Measurements from ENCODE around the gene PHACTR2.

PHACTR2 gene

DNA sequence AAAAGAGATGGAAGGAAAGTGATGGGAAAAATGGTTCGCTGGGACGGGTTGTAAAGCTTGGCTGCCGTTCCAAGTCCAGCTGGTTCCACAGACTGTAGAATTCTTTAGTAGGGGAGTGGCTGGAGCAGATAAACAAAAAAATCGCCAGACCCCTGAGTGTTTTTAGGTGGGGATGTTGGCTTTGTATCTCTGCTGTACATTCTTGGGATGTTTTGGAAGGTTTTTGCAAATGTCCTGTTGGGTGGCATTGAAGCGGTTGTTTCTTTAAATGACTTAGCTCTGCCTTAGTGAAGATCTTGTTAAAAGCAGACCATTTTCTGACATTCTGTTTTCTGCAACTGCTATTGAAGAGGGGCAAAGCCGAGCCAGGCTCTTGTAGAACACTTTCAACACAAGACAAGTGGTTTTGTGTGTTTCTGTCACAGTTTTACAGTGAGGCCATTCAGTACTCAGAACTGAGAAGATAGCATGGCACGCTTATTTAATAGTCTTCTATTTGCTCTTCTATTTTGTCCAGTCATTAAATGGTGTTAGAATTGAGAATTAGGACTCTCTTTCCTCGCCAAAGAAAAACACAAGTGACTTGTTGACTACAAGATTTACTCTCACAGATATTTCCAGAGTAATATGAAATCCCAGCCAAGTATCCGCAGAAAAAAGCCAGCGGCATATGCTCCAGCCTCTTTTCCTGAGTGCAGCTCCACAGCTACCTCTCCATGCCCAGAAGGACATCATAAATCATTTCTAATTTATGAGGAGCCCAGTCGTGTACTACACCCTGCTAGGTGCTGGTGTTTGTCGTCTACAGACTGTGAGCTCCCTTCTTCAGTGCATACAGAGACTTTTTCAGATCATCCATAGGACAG lies 65.8 kb downstream of the PHACTR2 start:
- DNase-seq, result peak; percentile 8

DNA sequence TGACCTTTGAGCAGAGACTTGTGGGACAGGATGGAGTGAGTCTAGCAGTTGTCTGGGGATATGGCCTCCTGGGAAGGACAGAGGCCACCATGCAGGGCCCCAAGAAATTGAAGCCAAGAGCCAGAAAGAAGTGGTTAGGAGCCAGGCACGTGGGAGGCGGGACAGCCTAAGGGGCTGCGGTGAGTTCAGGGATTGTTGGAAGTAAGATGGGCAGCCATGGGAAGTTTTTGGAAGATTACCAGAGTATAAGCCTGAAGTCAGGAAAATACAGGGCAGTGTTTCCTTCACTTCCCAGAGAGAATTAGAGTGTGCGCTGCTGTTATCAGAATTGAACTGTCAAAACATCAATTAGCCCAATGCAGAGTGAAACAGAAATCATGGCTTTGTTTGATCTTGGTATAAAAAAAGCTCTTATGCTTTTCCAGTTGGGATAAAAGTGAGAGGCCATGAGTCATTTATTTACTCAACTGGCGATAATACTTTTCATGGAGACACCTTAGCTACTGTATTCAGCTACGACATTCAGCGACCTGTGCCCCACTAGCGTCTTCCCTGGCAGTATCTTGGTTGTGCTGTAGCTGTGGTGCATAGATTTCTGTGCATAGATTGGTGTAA lies 66.9 kb downstream of the PHACTR2 start:
- no peak for DNase-seq

DNA sequence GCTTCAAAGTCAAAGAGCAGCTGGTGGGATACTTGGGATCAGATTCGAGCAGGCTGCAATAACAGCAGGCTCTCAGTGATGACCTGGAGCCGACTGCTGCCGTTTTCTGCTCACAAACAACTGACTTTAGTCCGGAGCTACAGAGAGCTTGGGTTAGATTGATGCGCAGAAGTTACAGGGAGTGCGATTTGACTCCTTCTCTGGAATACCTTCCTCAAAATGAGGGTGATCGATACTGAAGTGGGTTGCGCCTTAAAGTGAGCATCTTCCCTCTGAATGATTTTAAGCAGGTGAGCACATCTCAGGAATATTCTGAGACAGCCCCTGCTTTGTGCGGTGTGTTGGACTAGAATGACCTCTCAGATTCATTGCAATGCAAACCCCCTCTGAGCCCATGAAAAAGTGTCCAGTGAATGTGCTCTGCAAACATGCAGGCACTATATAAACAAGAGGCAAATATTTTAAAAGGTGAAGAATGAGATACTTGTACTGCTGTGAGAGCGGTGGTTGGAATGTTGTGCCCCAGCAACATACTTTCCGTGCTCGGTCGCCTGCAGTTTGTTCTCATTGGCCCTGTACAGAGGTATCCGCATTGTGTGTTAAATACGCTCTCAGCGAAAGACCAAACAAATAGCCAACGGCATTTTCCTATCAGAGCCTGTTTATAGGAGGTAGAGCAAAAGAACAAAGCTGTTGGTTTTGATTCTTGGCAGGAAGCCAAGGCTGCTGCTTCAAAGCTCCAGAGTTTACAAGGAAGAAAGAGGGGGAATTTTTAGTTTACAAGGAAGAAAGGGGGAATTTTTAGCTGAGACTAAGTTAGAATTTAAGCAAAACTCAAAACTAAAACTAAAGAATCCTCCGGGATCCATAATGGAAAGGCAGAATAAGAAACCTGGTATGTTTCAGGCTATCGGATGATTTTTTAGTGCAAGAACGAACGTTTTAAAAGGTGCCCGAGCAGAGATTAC lies 67.7 kb downstream of the PHACTR2 start:
- peak; percentile 59 for DNase-seq

DNA sequence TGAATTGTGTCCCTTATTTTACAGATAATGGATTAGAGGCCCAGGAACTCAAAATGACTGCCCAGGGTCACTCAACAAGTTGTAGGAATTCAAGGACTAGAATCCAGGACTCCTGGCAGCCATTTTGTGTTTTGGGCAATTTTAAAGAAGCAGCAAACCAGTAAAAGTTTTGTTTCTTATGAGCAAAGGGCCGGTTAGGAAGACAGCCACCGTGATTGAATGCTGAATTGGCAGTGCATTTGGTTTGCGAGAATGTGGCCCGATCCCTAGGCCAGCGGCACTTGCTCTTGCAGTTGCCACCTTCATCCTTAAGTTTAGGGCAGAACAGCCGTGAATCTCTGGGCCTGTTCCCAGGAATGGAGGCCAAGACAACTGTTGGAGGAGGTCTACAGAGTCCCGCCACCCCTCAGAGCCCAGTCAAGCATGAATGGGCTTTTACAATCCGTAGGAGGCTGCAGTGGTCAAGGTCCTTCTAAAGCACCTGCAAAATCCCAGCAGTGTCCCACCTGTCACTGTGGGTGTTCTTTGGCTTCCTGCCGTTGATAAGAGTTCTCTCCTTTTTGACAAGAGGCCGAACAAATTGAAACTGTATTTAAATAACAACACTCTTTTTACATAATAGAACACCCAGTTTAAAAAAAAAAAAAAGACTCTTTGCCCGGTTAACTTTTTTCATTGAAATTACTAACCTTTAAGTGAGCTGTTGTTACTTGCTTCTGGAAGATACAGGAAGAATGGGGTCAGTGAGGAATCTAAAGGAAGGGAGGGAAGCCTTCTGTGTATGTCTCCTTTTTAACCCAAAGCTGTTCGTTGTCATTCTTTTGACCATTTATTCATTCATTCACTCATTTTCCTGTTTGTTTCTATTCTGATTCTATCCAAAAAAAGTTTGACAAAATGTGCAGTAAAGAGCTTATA lies 68.7 kb downstream of the PHACTR2 start:
- DNase-seq, result no peak

DNA sequence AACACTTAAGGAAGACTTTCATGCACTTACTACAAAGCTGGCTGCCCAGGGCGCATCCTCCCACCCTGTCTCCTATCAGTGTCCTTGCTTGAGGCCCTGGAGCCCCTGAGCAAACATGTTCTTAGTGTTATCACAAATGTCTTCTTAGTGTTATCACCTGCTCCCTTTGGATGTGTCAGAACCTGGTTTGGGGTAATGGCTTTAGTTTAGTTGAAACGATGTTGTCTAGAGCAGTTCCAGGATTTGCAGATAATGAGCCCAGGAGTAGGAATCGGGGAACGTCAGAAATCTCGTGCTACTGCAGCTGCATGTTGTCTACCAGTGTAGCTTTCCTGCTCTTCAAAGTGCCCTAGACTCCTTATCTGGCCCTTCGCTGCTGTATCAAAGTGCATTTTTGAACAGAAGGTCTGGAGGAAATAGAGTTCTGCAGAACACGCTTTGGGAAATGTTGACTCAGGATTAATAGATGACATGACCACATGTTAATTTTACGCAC lies 69.6 kb downstream of the PHACTR2 start:
- DNase-seq, result no peak

DNA sequence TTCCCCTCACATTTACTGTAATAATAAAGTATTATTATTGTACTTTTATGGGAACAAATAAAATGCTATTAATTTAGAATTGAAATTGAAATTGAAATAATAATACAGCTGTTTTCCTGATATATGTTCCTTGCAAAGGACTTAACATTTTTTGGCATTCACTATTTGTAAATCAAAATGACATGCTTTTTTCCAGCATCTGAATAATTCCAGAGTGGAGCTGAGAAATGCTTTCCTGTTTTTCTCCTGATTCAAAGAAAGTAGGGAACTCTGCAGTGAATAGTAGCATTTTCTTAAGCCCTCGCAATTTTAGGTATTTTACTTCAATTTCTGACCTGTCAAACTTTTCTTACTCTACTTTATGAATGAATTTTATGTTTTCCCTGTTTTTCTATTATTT lies 72.1 kb downstream of the PHACTR2 start:
- DNase-seq, result no peak

DNA sequence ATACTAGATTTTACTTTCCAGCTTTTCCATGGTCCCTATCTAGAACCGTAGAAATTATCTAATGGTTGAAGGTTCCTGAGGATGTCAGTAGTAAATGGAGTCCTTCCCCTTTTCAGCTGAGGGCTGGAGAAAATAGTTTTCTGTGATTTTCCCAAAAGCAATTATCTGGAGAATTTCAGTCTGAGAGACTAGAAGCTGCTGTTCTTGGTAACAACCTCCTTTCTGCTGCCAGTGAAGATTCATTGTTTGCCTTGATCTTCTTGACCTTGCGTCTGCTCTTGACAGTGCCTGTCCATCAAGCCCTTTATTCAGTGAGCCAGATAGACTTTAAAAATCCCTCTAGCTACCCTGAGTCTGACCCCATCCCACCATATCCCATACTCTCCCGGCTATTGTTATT lies 73.1 kb downstream of the PHACTR2 start:
- no peak for DNase-seq

DNA sequence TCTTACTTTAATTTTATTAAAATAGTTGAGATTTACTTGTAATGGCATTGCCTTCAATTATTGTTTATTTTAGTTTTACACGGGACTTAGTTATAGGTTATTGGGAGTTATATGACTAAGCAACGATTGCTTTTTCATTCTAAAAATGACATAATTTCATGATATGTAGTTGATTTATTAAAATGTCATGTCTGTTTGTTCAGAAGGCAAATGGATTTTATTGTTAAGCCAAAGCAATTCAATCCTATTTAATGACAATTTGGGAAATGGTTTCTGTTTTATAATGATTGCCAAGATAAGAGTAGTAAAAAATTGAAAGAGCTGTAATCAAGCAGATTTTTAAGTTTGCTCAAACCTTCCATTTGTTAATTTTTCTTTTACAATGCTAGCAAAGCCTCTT lies 74.7 kb downstream of the PHACTR2 start:
- DNase-seq, result no peak

DNA sequence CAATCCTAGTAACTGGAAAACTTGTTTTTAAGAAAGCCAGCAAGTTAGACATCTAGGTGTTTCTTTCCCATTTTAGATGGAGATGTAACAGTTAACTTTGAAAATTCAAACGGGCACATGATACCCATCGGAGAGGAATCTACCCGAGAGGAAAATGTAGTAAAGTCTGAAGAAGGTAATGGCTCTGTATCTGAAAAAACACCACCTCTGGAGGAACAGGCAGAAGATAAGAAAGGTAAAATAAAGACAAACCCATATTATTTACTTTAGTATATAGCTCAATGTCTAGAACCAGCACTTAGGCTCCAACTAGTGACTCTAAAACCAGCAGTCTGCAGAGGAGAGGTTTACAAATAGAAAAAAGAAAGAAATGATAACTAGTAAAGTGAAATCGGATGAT lies 75.9 kb downstream of the PHACTR2 start:
- DNase-seq, result no peak

DNA sequence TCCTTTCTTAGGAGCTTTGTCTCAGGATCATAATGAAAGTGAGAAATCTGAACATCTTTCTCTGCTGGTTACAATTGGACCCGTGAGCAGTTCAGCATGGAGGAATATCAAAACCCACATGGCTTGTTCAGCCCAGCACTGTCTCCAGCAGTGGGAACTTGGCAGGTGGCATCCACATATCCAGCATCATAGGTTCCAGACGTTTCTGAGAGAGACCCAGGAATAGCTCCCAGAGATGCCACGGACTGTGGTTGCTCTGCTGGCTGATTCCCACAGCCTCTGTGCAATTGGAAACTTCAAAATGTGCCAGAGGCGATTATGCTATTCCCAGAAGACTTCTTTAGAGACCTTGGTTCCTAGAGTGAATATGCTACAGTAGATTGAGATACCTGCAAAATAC lies 76.4 kb downstream of the PHACTR2 start:
- DNase-seq, result no peak

DNA sequence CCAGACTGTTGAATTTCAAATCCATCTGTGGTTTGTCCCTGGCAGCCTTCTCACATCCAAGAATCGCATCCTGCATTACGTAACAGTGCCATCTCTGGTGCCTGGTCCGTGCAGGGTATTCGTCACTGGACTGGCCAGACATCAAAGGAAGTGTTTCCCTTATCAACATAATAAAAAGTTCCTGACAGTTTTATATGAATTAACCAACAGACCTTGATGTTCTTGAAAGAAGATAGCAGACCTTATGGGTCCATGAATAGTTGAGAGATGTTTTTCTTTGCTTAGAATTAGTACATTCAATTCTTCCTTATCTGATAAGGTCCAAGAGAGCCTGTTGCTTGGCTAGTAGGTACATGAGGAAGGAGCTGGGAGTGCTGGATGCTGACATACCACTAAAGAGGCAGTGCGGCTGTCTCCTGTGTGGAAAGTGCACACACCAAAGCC lies 77.6 kb downstream of the PHACTR2 start:
- DNase-seq, result no peak

DNA sequence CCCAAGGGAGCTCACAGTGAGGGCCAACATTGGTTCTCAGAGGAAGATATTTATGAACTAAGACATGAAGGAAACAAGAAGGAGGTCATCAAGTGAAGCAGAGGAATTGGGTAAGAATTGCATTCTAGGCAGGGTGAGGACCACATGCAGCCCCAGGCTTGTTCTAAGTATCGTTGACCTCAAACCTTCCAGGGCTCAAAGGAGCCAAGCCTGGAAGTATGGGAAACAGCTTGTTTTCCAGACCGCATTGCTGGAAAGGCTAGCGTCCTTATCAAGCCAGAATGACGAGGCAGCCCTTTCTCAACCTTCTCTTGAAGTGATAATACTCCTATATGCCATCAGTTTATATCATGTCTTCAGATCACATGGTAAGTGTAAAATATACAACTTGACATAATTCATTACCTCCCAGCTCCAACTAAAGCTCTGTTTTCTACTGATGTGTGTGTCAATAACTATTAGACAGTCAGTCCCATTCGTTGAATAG lies 79.6 kb downstream of the PHACTR2 start:
- no peak for DNase-seq

DNA sequence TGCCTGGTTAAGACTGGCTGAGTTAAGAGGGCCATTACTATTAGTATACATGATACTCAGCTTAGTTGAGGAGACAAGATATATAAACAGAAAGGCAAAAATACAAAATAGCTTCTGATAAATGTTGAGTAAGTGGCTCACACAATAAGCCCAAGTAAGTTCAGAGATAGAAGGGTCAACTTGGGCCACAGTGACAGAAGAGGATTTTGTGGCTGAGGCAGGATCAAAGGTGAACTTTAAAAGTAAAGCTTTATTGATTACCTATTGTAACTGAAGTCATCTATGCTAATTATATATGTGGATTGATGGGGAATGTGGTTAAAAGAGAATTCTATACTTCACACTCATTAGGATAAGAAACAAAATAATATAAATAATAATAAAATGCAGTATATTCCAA lies 80.8 kb downstream of the PHACTR2 start:
- DNase-seq, result no peak

DNA sequence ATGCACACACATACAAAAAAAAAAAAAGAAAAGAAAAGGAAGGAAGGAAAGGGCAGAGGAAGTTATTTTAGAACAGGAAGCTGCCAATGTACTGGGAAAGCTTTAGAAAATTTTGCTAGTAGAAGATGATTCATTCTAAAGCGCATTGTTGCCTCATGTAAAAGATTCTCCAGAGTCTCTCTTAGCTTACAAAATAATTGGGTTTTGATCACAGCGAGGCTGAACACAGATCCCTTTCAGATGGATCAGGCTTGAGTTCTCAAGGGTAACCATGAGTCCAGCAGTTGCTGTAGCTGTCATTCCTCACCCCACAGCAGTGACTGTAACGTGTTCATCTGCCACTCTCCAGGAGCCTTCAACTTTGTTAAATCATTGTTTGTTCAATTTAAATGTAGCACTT lies 81.9 kb downstream of the PHACTR2 start:
- peak; percentile 20 for DNase-seq

DNA sequence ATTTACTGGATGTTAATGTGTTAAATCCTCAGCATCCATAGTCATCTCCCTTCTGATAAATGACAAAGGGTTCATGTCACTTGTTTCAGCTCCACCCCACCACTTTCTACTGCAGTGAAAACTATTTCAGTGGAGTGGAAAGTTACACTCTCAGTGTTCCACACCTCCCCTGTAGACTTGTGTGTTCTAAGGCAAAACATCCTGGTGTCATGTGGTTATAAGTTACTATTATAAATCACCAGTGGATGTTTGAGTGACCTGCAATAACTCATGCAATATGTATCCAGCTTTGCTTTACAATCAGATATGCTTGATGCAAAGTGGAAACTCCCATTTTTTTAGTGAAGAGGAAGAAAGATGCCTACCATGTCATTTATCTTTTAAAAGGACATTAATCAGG lies 83.3 kb downstream of the PHACTR2 start:
- DNase-seq, result no peak

DNA sequence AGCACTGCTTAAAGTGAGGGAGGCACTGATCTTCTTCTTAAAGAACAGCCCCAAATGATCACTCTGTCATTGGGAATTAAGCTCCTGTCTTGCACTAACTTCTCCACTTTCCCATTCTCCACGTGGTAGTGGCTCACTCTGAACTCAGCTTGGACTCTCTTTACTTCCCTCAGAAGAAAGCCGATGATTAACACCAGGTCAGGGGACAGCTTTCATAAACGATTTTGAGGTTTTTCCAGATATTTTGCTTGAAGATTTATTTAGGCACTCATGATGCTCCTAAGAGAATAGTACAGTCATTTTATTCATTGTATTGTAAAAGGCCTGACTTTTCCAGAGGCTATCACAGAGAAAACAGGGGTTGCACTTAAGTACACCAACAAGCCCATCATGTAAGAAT lies 84.4 kb downstream of the PHACTR2 start:
- no peak for DNase-seq

DNA sequence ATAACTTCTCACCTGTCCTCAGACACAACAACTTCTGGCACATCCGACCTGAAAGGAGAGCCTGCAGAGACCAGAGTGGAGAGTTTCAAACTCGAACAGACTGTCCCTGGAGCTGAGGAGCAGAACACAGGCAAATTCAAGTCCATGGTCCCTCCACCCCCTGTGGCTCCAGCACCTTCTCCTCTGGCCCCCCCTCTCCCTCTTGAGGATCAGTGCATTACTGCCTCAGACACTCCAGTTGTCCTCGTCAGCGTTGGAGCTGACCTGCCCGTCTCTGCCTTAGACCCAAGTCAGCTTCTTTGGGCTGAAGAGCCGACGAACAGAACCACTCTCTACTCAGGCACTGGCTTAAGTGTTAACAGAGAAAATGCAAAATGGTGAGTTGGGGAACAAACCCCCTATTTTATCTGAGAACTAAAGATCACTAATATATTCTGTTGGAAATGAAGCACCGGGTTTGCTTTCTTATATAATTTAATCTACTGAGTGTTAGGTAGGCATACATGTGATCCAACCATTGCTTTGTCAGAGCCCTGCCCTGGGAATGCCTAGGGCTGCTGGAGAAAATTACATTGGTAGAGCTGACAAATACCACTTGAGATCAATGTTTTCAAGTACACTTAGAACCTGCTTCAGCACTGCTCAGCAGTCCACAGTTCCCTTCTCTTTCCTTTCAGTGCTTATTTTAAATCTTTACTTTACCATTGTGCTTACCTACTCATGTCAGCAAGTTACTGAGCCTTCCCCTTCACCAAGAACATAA lies 87.8 kb downstream of the PHACTR2 start:
- DNase-seq, result no peak

DNA sequence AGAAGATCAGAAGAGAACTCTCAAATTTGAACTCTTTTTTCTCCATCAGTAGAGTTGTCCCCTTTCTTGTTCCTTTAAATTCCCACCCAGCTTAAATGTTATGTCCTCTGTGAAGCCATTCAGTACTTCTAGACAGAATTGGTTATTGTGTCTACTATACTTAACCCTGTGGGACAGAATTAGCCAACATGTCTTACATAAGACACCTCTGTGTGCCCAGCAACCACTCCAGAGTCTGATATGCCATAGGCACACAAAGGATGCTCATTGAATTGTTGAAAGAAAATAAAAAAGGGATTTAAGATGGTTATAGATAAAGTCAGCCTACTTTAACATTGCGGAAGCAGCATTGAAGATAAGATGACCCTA lies 88.4 kb downstream of the PHACTR2 start:
- no peak for DNase-seq

DNA sequence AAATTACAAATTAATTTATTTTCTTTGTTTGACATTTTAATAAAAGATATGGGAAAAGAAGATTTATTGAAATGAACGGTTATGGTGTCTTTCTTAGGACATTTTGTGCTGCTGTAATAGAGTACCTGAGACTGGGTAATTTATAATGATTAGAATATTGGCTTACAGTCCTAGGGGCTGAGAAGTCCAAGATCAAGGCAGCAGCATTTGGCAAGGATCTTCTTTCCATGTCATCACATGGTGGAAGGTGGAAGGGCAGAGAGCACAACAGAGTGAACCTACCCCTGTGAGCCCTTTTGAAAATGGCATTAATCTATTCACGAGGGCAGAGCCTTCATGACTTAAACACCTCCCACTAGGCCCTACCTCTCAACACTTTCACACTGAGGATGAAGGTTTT lies 89.7 kb downstream of the PHACTR2 start:
- no peak for DNase-seq

DNA sequence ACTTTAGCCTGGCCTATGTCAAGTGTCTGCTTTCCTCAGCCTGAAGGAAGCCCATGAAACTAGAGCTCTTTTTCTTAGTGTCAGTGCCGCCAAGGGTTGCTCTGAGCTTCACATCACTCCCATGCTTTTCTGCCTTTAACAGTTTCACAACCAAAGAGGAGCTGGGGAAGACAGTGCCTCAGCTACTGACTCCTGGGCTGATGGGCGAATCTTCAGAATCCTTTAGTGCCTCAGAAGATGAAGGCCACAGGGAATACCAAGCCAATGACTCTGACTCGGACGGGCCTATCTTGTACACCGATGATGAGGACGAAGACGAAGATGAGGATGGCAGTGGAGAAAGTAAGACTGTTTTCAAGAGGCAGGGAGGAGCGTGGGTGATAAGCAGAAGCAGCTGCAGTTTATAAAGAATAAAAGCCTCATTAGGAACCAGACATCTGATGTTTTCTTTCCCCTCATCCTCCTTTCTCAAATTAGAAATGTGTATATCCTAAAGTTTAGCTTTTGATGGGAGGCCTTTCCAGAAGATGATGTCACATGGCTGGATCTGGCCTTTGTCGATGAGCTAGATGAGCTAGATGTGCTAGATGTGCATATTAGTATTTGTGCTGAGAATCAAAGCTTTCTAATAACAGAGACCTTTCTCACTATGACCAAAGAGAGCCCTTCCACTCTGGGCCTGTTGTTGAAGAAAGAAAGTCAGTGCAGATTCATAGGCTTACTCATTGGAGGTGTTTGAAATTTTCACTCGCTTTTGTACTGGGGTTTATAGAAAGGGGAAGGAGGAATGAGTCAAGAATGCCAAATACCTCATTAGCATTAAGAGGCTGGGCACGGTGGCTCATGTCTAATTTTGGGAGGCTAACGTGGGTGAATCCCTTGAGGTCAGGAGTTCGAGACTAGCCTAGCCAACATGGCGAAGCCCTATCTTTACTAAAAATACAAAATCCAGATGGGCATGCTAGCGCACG lies 94.6 kb downstream of the PHACTR2 start:
- DNase-seq, result no peak

Data from fibroblast of skin of right quadriceps (primary cell).